Activated gamma-delta T cell (primary cell): Measurements from ENCODE around the gene KRT79.

ENCODE experiments used
- DNase-seq: peaks from one replicate; lab custom pipeline; 2025; lab: John Stamatoyannopoulos, UW

Gene KRT79

GRCh38 chr12:52835271-52836041 lies 1.3 kb upstream of the KRT79 start:
- DNase-seq: no peak

GRCh38 chr12:52834727-52835001 lies 553 bp upstream of the KRT79 start:
- DNase-seq: no peak

GRCh38 chr12:52832985-52833905 lies 866 bp downstream of the KRT79 start:
- no peak for DNase-seq

- DNase-seq: no peak
Observed at GRCh38 chr12:52832451-52832850, 1.7 kb downstream of the KRT79 start.

- DNase-seq: no peak
Observed at GRCh38 chr12:52831251-52831650, 2.9 kb downstream of the KRT79 start.

GRCh38 chr12:52829986-52830770 lies 3.9 kb downstream of the KRT79 start:
- DNase-seq: no peak

GRCh38 chr12:52828591-52829021 lies 5.5 kb downstream of the KRT79 start:
- no peak for DNase-seq

GRCh38 chr12:52828156-52828555 lies 6.0 kb downstream of the KRT79 start:
- no peak for DNase-seq

- DNase-seq: no peak
Observed at GRCh38 chr12:52827499-52828090, 6.5 kb downstream of the KRT79 start.

- DNase-seq: no peak
Observed at GRCh38 chr12:52826611-52827498, 7.3 kb downstream of the KRT79 start.

- DNase-seq: no peak
Observed at GRCh38 chr12:52825961-52826360, 8.2 kb downstream of the KRT79 start.

GRCh38 chr12:52824741-52825410 lies 9.2 kb downstream of the KRT79 start:
- DNase-seq: no peak

- no peak for DNase-seq
Observed at GRCh38 chr12:52823761-52824450, 10.2 kb downstream of the KRT79 start.

- no peak for DNase-seq
Observed at GRCh38 chr12:52822771-52823510, 11.2 kb downstream of the KRT79 start.

GRCh38 chr12:52821826-52822660 lies 12.1 kb downstream of the KRT79 start:
- DNase-seq: no peak

- DNase-seq: no peak
Observed at GRCh38 chr12:52821071-52821730, 12.9 kb downstream of the KRT79 start.

- no peak for DNase-seq
Observed at GRCh38 chr12:52820521-52820920, 13.6 kb downstream of the KRT79 start.
